Mucosa of stomach (tissue), 1 donor: Measurements from ENCODE around the gene TBC1D1.

Experiments used
- H3K27me3 ChIP-seq: one replicate; pipeline ENCODE4 v1.7.0; 2013; ENCODE audit warnings: mild to moderate bottlenecking, low read length; ENCODE audit not compliant: control insufficient read depth, insufficient read depth
- H3K36me3 ChIP-seq: one replicate; pipeline ENCODE4 v1.7.0; 2013; ENCODE audit warnings: low read length; ENCODE audit not compliant: control insufficient read depth, insufficient read depth
- H3K4me1 ChIP-seq: one replicate; pipeline ENCODE4 v1.7.0; 2013; ENCODE audit warnings: mild to moderate bottlenecking, low read length; ENCODE audit not compliant: control insufficient read depth, insufficient read depth
- H3K4me3 ChIP-seq: one replicate; pipeline ENCODE4 v1.7.0; 2013; ENCODE audit warnings: low read length
- H3K9ac ChIP-seq: one replicate; pipeline ENCODE4 v1.7.0; 2013; ENCODE audit warnings: mild to moderate bottlenecking, low read length, moderate library complexity
- H3K9me3 ChIP-seq: one replicate; pipeline ENCODE4 v1.7.0; 2013; ENCODE audit warnings: mild to moderate bottlenecking, low read length, moderate library complexity; ENCODE audit not compliant: control insufficient read depth
- donor health status: Pancreatic carcinoma.

The TBC1D1 gene

DNA sequence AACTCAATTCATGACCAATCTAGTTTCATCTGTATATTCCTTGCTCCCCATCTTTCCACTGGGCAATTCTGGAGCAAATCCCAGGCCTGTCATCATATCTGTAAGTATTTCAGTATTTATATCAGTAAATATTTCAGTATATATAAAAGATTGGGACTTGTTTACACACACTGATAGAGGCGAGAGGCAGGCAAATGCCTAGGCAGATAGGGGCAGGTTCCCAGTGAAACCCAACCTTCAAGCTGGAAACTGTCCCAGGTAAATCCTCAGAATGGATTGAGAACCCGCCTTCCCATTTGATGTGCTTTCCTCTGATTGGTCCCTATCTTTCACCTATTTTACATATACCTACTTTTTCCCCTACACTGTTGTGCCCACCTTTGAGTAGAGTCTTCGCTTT is 23.8 kb upstream of the TBC1D1 start:
- H3K9ac ChIP-seq, result no peak overlapping the region
- peaks cover 12% of the 10 kb centered on the region for H3K27me3 ChIP-seq
- H3K9me3 ChIP-seq, result no peaks in the 10 kb centered on the region
- H3K4me1 ChIP-seq, result no peaks in the 10 kb centered on the region
- H3K4me3 ChIP-seq, result no peak overlapping the region
- no peaks in the 10 kb centered on the region for H3K36me3 ChIP-seq

DNA sequence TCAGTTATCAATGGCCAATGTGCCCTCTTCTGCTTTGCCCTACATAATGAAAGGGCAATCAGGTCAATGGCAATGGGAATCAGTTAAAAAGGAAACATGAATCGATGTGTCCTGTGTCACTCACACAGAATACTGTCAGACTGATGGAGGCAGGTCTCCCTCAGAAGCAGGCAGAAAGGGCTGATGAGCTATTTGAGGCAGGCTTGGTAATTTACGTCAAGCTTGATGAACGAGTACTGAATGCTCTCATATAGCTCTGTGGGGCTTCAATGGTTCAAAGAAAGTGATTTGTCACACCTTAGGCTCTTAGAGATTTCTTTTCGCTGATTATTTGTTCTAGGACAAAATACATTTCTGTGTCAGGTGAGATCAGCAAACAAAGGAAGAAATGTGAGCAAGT is 22.6 kb upstream of the TBC1D1 start:
- peaks cover 2% of the 10 kb centered on the region for H3K4me1 ChIP-seq
- no peak overlapping the region for H3K4me3 ChIP-seq
- H3K9ac ChIP-seq, result no peak overlapping the region
- no peaks in the 10 kb centered on the region for H3K36me3 ChIP-seq
- H3K9me3 ChIP-seq, result no peaks in the 10 kb centered on the region
- H3K27me3 ChIP-seq, result peaks cover 12% of the 10 kb centered on the region

DNA sequence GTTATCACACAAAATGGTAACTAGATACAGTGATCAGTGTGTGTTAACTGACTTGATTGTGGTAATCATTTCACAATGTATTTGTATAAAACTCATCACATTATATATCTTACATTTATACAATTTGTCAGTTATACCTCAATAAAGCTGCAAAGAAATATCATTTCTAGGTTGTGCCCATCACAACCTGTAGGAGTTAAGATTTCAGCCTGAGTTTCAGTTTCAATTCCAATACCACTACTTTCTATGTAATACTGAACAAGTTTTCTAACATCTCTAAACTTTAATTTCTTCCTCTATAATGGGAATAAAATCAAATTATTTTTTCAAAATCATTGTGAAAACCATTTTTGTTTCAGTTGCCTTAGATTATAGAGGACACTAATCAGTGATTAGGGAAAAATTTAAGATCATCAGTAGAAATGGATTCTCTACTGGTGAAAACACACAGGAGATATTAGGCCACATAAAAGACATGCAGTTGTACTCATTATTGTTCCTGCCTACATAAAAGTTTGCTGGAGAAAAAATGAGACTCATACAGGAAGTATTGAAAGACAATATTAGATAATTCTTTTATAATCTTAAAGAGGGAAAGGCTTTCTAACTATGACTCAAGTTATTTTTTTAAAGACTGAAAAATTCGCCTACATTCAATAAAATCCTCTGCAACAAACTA is 18.4 kb upstream of the TBC1D1 start:
- H3K4me3 ChIP-seq, result no peak overlapping the region
- peaks cover 3% of the 10 kb centered on the region for H3K27me3 ChIP-seq
- no peak overlapping the region for H3K9ac ChIP-seq
- peaks cover 9% of the 10 kb centered on the region for H3K4me1 ChIP-seq
- no peaks in the 10 kb centered on the region for H3K36me3 ChIP-seq
- H3K9me3 ChIP-seq, result no peaks in the 10 kb centered on the region

DNA sequence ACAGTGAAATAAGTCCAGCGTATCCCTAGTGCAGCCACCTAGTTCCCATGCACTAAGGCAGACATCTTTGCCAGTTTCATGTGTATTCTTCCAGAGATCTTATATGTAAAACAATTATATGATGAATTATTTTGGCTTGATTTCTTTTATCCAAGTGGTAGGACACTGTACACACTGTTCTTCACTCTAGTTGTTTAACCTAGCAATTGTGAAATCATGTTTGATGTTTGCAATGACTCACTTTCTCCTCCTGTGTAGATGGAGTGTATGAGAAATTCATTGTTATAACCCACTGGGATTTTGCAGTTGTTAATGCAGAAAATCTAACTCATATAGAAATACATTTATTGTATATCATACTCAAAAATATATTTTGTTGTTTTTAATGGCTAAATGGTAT is 17.5 kb upstream of the TBC1D1 start:
- Histone ChIP-seq H3K9me3 (no peaks in the 10 kb centered on the region), H3K36me3 (no peaks in the 10 kb centered on the region), H3K27me3 (peaks cover 3% of the 10 kb centered on the region), H3K4me3 (no peak overlapping the region), H3K9ac (no peak overlapping the region), H3K4me1 (peaks cover 9% of the 10 kb centered on the region)

DNA sequence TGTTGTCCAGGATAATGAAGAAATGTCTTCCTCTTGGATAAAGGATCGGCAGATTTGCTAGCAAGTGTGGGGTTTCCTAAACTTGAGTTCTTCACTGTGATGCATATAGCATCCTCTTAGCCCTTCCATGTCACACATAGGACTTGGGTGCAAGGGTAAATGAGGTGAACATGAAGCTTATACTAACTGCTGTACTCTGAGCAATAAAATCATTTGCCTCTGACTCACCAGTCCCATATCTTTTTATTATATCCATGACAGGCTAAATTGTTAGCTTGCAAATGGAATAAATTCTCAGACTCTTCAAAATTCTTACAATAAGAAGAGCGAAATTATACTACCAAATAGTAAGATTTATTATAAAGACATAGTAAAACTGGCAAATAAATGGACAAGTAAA is 14.7 kb upstream of the TBC1D1 start:
- H3K4me1 ChIP-seq, result peaks cover 9% of the 10 kb centered on the region
- H3K9ac ChIP-seq, result no peak overlapping the region
- no peaks in the 10 kb centered on the region for H3K9me3 ChIP-seq
- H3K27me3 ChIP-seq, result peaks cover 9% of the 10 kb centered on the region
- no peaks in the 10 kb centered on the region for H3K36me3 ChIP-seq
- H3K4me3 ChIP-seq, result no peak overlapping the region

DNA sequence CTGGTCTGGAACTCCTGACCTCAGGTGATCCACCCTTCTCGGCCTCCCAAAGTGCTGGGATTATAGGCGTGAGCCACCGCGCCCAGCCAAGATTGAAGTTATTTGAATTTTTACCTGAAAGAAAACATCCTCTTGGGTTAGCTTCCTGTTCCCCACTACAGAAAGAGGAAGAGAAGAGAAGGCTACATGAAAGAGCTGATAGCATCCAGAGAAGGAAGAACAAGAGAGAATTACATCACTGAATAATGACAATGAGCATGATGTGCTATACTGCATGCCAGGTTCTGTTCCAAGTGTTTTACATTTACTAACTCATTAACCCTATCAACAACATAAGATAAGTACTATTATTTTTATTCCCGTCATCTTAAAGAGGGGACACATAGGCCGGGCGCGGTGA is 11.5 kb upstream of the TBC1D1 start:
- H3K9ac ChIP-seq, result no peak overlapping the region
- no peaks in the 10 kb centered on the region for H3K36me3 ChIP-seq
- H3K9me3 ChIP-seq, result no peaks in the 10 kb centered on the region
- H3K4me1 ChIP-seq, result no peaks in the 10 kb centered on the region
- H3K27me3 ChIP-seq, result peaks cover 21% of the 10 kb centered on the region
- H3K4me3 ChIP-seq, result no peak overlapping the region

DNA sequence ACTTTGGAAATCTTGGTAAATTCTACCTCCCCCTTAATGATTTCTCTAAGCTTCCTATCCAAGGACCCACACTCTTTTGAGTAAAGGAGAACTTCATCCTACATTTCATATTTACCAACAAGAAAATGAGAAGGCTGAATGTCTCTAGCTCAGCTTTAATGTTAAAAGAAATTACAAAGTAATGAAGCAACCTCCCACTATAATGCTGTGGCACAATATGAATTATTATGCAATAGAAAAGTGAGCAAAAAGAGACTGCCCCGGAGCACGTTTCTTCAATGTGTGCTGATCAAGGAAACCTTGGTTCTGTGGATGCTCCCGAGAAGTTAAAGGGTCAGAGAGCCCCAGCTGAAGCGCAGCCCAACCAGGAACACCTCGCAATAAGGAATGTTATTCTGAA is 9.1 kb upstream of the TBC1D1 start:
- H3K36me3 ChIP-seq, result no peaks in the 10 kb centered on the region
- peaks cover 11% of the 10 kb centered on the region for H3K4me1 ChIP-seq
- no peaks in the 10 kb centered on the region for H3K9me3 ChIP-seq
- H3K4me3 ChIP-seq, result no peak overlapping the region
- no peak overlapping the region for H3K9ac ChIP-seq
- H3K27me3 ChIP-seq, result peaks cover 36% of the 10 kb centered on the region

DNA sequence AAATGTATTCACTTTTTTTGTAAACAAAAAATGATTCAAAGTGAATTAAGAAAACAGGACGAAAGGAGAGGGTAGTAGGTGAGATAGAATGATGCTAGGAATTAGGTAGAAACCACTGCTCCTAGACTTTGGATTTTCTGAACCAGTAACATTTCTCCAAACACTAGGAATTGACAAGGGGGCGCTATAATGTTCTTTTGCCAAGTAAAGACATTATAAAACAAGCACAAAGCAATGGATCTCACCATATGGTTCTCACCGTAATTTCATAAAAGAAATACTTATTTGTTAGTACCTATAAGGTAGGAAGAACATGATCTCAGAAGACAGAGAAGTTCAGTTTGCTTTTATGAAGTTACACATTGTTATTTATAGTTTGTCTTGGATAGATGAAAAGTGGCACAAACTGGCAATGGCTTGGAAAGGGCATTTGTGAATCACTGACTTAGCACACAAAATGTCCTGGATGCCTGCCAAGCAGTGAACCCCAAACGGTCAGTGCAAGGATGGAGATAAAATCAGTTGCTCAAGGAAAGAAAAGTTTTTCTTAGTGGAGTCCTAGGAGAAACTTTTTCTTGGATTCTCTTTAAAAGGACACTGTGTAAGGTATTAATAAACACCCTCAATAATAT is 8.1 kb upstream of the TBC1D1 start:
- Histone ChIP-seq H3K4me1 (peaks cover 11% of the 10 kb centered on the region), H3K27me3 (peaks cover 46% of the 10 kb centered on the region), H3K36me3 (no peaks in the 10 kb centered on the region), H3K4me3 (no peak overlapping the region), H3K9me3 (no peaks in the 10 kb centered on the region), H3K9ac (no peak overlapping the region)

DNA sequence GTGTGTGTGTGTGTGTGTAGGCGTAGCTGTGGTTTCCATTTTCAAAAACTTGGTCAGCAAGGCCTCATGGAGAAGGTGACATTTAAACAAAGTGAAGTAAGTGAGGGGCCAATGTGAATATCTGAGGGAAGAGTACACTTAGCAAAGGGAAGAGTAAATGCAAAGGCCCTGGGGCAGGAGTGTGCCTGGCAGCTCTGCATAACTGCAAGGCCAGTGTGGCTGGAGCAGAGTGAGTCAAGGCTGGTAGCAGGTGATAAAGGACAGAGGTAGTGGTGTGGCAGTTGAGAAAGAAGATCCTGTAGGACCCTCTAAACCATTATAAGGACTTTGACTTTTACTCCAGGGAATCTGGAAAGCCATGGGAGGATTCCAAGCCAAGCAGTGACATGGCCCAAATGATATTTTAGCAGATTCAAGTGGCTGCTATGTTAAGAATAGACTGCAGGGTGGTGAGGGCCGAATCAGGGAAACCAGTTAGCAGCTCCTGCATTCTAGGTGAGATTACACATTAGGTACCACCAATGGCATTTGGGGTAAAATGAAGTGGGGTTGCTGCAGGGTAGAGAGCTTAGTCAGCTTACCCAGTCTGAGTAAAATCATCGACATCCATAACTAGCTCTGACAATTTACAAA is 5.9 kb upstream of the TBC1D1 start:
- Histone ChIP-seq H3K4me1 (peaks cover 11% of the 10 kb centered on the region), H3K9ac (no peak overlapping the region), H3K27me3 (peaks cover 62% of the 10 kb centered on the region), H3K9me3 (no peaks in the 10 kb centered on the region), H3K4me3 (no peak overlapping the region), H3K36me3 (no peaks in the 10 kb centered on the region)

DNA sequence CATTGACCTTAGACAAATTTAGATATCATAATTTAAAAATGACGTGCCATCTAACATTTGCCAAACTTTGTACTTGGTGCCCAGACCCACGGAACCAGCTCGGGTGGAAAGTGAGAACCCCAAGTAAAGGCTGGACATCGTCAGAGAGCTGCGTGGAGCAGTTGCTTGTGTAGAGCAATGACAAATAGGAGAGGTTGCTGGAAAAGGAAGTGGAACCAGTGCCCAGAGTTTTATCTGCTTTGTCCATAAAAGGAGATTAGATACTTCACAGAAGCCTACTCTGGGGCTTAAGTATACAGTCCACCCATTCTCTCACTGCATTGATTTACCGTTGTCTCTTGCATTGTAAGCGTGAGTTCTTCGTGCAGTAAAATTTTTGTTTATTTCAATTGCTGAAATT is 5.4 kb upstream of the TBC1D1 start:
- peaks cover 17% of the 10 kb centered on the region for H3K4me1 ChIP-seq

DNA sequence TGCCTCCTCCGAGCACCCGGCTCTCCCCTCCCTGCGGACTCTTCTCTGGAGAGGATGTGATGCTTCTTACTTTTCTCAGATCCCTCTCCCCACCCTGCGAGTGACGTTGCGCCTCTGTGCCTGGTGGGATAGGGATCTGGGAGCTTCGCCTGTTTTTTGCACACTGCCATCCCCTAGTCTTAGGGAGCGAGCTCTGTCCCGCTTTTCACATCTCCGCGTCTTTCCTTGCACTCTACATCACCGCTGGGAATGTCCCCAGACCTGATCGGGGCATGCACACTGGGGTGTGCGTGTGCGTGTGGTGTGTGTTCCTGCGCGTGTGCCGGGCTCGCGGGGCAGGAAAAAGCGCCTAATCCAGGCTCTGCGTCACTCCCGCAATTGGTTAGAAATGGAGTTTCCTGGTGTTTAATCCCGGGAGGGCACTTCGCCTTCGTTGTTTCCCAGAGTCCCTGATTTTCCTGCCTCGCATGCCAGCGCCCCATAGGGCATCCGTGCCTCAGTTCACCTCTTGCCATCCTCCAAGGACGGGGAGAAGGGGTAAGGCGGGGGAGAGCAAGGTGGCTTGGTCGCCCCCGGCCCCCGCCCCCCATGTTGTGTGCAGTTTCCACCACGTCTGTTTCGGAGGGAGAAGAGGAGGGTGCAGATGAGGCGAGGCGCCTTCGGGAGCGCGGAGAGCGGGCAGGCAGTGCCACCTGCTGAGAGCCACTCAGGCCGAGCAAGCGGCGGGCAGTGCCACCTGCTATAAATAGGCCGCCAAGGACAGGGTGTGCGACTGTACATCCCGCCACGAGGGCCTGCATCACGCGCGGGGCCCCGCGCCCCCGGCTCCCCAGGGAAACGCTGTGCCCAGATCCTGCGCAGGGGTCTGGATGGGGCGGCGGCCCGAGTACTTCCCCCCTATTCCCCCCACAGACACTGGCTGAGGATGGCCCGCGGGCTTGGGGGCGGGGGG is 759 bp upstream of the TBC1D1 start:
- no peaks in the 10 kb centered on the region for H3K36me3 ChIP-seq
- H3K9ac ChIP-seq, result peak overlapping the region; percentile 11
- peaks cover 67% of the 10 kb centered on the region for H3K27me3 ChIP-seq
- H3K9me3 ChIP-seq, result no peaks in the 10 kb centered on the region
- H3K4me3 ChIP-seq, result peak overlapping the region; percentile 19
- peaks cover 17% of the 10 kb centered on the region for H3K4me1 ChIP-seq

More for the DNA sequence above, 5.4 kb upstream of the TBC1D1 start:
- Histone ChIP-seq H3K4me3 (no peak overlapping the region), H3K36me3 (no peaks in the 10 kb centered on the region), H3K9me3 (no peaks in the 10 kb centered on the region), H3K9ac (no peak overlapping the region), H3K27me3 (peaks cover 62% of the 10 kb centered on the region)
